Measurements from ENCODE around the gene PAM.

PAM gene

GRCh38 chr5:102911973-102912372 is 156.9 kb downstream of the PAM start:
- Histone ChIP-seq H3K36me3 (ENCODE audit: control insufficient read depth, insufficient read depth, low read length) (no peaks in the 10 kb centered on the region), H3K4me1 (ENCODE audit: control insufficient read depth, insufficient read depth, low read length) (no peaks in the 10 kb centered on the region), H3K27me3 (ENCODE audit: control insufficient read depth, insufficient read depth, low read length) (no peaks in the 10 kb centered on the region), H3K4me3 (ENCODE audit: low read length) (no peak overlapping the region), H3K9me3 (ENCODE audit: control insufficient read depth, insufficient read depth, low read length) (no peaks in the 10 kb centered on the region), H3K27ac (ENCODE audit: low read length) (no peak overlapping the region)
- WGBS (ENCODE audit: insufficient coverage, insufficient read length): no CpG with 5 or more reads among the region's 2 CpGs
- DNase-seq (ENCODE audit: low read depth, low spot score): no peak

DNA sequence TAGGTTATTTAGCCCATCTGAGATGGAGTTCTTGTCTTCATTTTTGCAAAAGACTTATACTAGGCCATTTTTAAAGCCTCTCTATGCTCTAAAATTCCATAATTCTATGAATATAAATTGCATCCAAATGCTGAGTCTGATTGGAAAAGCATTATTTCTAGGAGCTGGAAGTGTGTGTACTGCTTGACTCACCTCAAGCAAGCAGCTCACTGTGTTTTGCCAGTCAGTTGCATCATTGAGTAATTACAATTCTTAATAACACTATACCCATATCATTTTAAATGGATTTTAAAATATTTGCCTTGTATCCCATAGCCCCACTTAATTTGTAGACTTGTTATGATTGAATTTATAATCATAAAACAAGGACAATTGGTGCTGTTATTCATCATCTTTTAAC is 161.0 kb downstream of the PAM start:
- no peak for DNase-seq (ENCODE audit: low read depth, low spot score)
- Histone ChIP-seq H3K36me3 (ENCODE audit: control insufficient read depth, insufficient read depth, low read length) (no peaks in the 10 kb centered on the region), H3K27ac (ENCODE audit: low read length) (no peak overlapping the region), H3K27me3 (ENCODE audit: control insufficient read depth, insufficient read depth, low read length) (no peaks in the 10 kb centered on the region), H3K4me3 (ENCODE audit: low read length) (no peak overlapping the region), H3K9me3 (ENCODE audit: control insufficient read depth, insufficient read depth, low read length) (no peaks in the 10 kb centered on the region), H3K4me1 (ENCODE audit: control insufficient read depth, insufficient read depth, low read length) (no peaks in the 10 kb centered on the region)

DNA sequence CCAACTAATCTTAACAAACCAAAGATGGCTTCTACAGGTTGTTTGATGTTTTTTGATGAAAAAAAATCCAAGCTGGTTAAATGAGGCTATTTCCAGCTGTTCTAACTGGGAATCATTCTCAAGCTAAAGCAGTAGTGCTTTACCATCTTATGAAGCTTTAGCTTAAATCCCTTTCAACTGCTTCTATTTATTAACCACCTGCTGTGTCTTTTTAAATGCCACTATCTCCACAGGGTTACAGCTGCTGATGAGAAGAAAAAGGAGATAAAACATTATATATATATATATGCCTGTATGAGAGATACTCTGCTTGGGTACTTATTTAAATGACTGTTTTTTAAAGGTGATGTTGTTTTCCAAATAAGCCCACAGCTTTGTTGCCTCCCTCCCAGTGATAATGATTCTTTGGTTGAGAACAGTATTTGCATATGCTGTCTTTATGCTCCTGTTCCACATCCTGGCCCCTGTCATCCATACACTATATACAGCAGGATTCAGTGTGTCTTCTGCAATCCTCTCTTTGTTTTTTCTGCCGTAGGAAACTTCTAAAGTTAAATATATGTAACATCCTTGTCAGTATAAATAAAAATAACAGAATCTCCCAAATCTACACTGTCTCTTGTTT is 164.0 kb downstream of the PAM start:
- H3K27ac ChIP-seq (ENCODE audit: low read length): no peak overlapping the region
- H3K36me3 ChIP-seq (ENCODE audit: control insufficient read depth, insufficient read depth, low read length): no peaks in the 10 kb centered on the region
- no peak for DNase-seq (ENCODE audit: low read depth, low spot score)
- no peaks in the 10 kb centered on the region for H3K4me1 ChIP-seq (ENCODE audit: control insufficient read depth, insufficient read depth, low read length)
- no peaks in the 10 kb centered on the region for H3K9me3 ChIP-seq (ENCODE audit: control insufficient read depth, insufficient read depth, low read length)
- no CpG with 5 or more reads among the region's 1 CpG for WGBS (ENCODE audit: insufficient coverage, insufficient read length)
- no peak overlapping the region for H3K4me3 ChIP-seq (ENCODE audit: low read length)
- no peaks in the 10 kb centered on the region for H3K27me3 ChIP-seq (ENCODE audit: control insufficient read depth, insufficient read depth, low read length)

DNA sequence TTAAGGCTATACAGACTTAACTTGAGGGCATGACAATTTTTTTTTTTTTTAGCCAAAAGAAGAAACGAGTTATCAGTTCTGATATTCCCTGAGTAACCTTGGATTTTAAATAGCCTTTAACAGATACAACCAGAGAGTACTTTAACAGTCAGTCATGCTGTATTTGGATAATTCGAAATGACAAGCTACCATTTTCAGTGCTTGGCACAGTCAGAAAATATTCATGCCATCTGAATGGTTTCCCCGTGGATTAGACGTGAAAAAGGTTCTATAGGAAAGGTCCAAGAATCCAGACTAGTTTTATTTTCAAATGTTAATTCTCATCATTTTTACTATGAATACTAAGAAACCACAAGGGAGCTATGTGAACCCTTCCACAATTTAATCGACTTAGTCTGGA is 165.7 kb downstream of the PAM start:
- Histone ChIP-seq H3K9me3 (ENCODE audit: control insufficient read depth, insufficient read depth, low read length) (no peaks in the 10 kb centered on the region), H3K4me3 (ENCODE audit: low read length) (no peak overlapping the region), H3K27me3 (ENCODE audit: control insufficient read depth, insufficient read depth, low read length) (no peaks in the 10 kb centered on the region), H3K36me3 (ENCODE audit: control insufficient read depth, insufficient read depth, low read length) (no peaks in the 10 kb centered on the region), H3K27ac (ENCODE audit: low read length) (no peak overlapping the region), H3K4me1 (ENCODE audit: control insufficient read depth, insufficient read depth, low read length) (no peaks in the 10 kb centered on the region)
- no CpG with 5 or more reads among the region's 5 CpGs for WGBS (ENCODE audit: insufficient coverage, insufficient read length)
- no peak for DNase-seq (ENCODE audit: low read depth, low spot score)

DNA sequence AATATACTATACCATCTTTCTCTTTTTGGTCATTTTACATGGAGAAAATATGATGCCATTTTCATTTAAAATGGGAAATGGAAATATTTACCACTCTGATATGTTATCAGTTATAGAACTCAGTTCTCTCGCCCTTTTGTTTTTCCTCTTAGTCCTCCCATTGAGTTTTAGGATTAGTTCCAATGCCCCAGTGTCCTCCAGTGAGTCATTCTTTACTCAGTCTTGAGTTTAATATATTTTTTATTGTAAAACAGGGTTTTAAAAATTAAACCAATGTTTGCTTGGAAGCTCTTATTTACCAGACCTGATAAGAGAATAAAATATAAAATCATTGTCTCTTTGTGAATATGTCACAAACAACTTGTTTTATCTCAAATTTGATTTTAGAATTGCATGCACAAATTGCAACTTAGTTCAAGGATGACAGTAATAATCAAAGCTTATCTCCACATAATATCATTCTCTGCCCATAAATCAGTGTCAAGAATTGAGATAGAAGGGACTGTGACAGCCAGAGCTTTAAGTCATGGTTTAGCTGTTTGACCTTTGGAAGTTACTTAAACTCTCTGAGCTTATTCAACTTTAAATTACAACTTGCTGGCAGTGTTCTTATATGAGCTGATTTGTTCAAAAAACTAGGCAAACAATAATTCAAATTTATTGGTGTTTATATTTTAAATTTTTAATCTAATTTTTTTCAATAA is 166.4 kb downstream of the PAM start:
- H3K27me3 ChIP-seq (ENCODE audit: control insufficient read depth, insufficient read depth, low read length): no peaks in the 10 kb centered on the region
- H3K4me3 ChIP-seq (ENCODE audit: low read length): no peak overlapping the region
- H3K36me3 ChIP-seq (ENCODE audit: control insufficient read depth, insufficient read depth, low read length): no peaks in the 10 kb centered on the region
- H3K27ac ChIP-seq (ENCODE audit: low read length): no peak overlapping the region
- no peak for DNase-seq (ENCODE audit: low read depth, low spot score)
- WGBS (ENCODE audit: insufficient coverage, insufficient read length): no CpG with 5 or more reads among the region's 1 CpG
- H3K4me1 ChIP-seq (ENCODE audit: control insufficient read depth, insufficient read depth, low read length): no peaks in the 10 kb centered on the region
- no peaks in the 10 kb centered on the region for H3K9me3 ChIP-seq (ENCODE audit: control insufficient read depth, insufficient read depth, low read length)

GRCh38 chr5:102922111-102922720 is 167.1 kb downstream of the PAM start:
- Histone ChIP-seq H3K27ac (ENCODE audit: low read length) (no peak overlapping the region), H3K27me3 (ENCODE audit: control insufficient read depth, insufficient read depth, low read length) (no peaks in the 10 kb centered on the region), H3K36me3 (ENCODE audit: control insufficient read depth, insufficient read depth, low read length) (no peaks in the 10 kb centered on the region), H3K4me1 (ENCODE audit: control insufficient read depth, insufficient read depth, low read length) (no peaks in the 10 kb centered on the region), H3K4me3 (ENCODE audit: low read length) (no peak overlapping the region), H3K9me3 (ENCODE audit: control insufficient read depth, insufficient read depth, low read length) (no peaks in the 10 kb centered on the region)
- no CpG with 5 or more reads among the region's 6 CpGs for WGBS (ENCODE audit: insufficient coverage, insufficient read length)
- DNase-seq (ENCODE audit: low read depth, low spot score): no peak

GRCh38 chr5:102922799-102923477 is 167.8 kb downstream of the PAM start:
- no peaks in the 10 kb centered on the region for H3K36me3 ChIP-seq (ENCODE audit: control insufficient read depth, insufficient read depth, low read length)
- no CpG with 5 or more reads among the region's 4 CpGs for WGBS (ENCODE audit: insufficient coverage, insufficient read length)
- H3K27ac ChIP-seq (ENCODE audit: low read length): no peak overlapping the region
- no peak for DNase-seq (ENCODE audit: low read depth, low spot score)
- no peaks in the 10 kb centered on the region for H3K27me3 ChIP-seq (ENCODE audit: control insufficient read depth, insufficient read depth, low read length)
- no peaks in the 10 kb centered on the region for H3K9me3 ChIP-seq (ENCODE audit: control insufficient read depth, insufficient read depth, low read length)
- no peak overlapping the region for H3K4me3 ChIP-seq (ENCODE audit: low read length)
- H3K4me1 ChIP-seq (ENCODE audit: control insufficient read depth, insufficient read depth, low read length): no peaks in the 10 kb centered on the region

GRCh38 chr5:102924963-102925362 is 169.9 kb downstream of the PAM start:
- no CpG with 5 or more reads among the region's 2 CpGs for WGBS (ENCODE audit: insufficient coverage, insufficient read length)
- H3K27me3 ChIP-seq (ENCODE audit: control insufficient read depth, insufficient read depth, low read length): no peaks in the 10 kb centered on the region
- no peaks in the 10 kb centered on the region for H3K9me3 ChIP-seq (ENCODE audit: control insufficient read depth, insufficient read depth, low read length)
- no peaks in the 10 kb centered on the region for H3K4me1 ChIP-seq (ENCODE audit: control insufficient read depth, insufficient read depth, low read length)
- DNase-seq (ENCODE audit: low read depth, low spot score): no peak
- H3K36me3 ChIP-seq (ENCODE audit: control insufficient read depth, insufficient read depth, low read length): no peaks in the 10 kb centered on the region
- no peak overlapping the region for H3K27ac ChIP-seq (ENCODE audit: low read length)
- no peak overlapping the region for H3K4me3 ChIP-seq (ENCODE audit: low read length)

GRCh38 chr5:102927007-102927406 is 171.9 kb downstream of the PAM start:
- no peaks in the 10 kb centered on the region for H3K36me3 ChIP-seq (ENCODE audit: control insufficient read depth, insufficient read depth, low read length)
- H3K9me3 ChIP-seq (ENCODE audit: control insufficient read depth, insufficient read depth, low read length): no peaks in the 10 kb centered on the region
- no peak overlapping the region for H3K4me3 ChIP-seq (ENCODE audit: low read length)
- no peak for DNase-seq (ENCODE audit: low read depth, low spot score)
- H3K27ac ChIP-seq (ENCODE audit: low read length): no peak overlapping the region
- no peaks in the 10 kb centered on the region for H3K4me1 ChIP-seq (ENCODE audit: control insufficient read depth, insufficient read depth, low read length)
- H3K27me3 ChIP-seq (ENCODE audit: control insufficient read depth, insufficient read depth, low read length): no peaks in the 10 kb centered on the region
- no CpG with 5 or more reads among the region's 6 CpGs for WGBS (ENCODE audit: insufficient coverage, insufficient read length)

- no peak overlapping the region for H3K4me3 ChIP-seq (ENCODE audit: low read length)
- DNase-seq (ENCODE audit: low read depth, low spot score): no peak
- no CpG with 5 or more reads among the region's 3 CpGs for WGBS (ENCODE audit: insufficient coverage, insufficient read length)
- H3K4me1 ChIP-seq (ENCODE audit: control insufficient read depth, insufficient read depth, low read length): no peaks in the 10 kb centered on the region
- no peaks in the 10 kb centered on the region for H3K9me3 ChIP-seq (ENCODE audit: control insufficient read depth, insufficient read depth, low read length)
- no peaks in the 10 kb centered on the region for H3K27me3 ChIP-seq (ENCODE audit: control insufficient read depth, insufficient read depth, low read length)
- no peak overlapping the region for H3K27ac ChIP-seq (ENCODE audit: low read length)
- no peaks in the 10 kb centered on the region for H3K36me3 ChIP-seq (ENCODE audit: control insufficient read depth, insufficient read depth, low read length)
These were observed 175.1 kb downstream of the PAM start for GRCh38 chr5:102930244-102930643.

All from iPS DF 6.9 (cell line).